IPS-15b (cell line): ENCODE data around the gene ZDHHC17.

Experiments used
- H3K27me3 ChIP-seq: one replicate; pipeline ENCODE4 v1.6.1; 2013; ENCODE audit warnings: low read length; ENCODE audit not compliant: control insufficient read depth, insufficient read depth
- H3K36me3 ChIP-seq: one replicate; pipeline ENCODE4 v1.6.1; 2013; ENCODE audit warnings: low read length; ENCODE audit not compliant: control insufficient read depth, insufficient read depth
- H3K4me1 ChIP-seq: one replicate; pipeline ENCODE4 v1.6.1; 2013; ENCODE audit warnings: mild to moderate bottlenecking, low read length; ENCODE audit not compliant: control insufficient read depth, insufficient read depth
- H3K4me3 ChIP-seq: one replicate; pipeline ENCODE4 v1.5.1; 2013; ENCODE audit warnings: low read depth, low read length
- H3K9ac ChIP-seq: one replicate; pipeline ENCODE4 v1.6.1; 2013; ENCODE audit warnings: low read depth, mild to moderate bottlenecking, low read length
- H3K9me3 ChIP-seq: one replicate; pipeline ENCODE4 v1.6.1; 2013; ENCODE audit warnings: mild to moderate bottlenecking, low read length; ENCODE audit not compliant: control insufficient read depth, insufficient read depth

ZDHHC17 gene

DNA sequence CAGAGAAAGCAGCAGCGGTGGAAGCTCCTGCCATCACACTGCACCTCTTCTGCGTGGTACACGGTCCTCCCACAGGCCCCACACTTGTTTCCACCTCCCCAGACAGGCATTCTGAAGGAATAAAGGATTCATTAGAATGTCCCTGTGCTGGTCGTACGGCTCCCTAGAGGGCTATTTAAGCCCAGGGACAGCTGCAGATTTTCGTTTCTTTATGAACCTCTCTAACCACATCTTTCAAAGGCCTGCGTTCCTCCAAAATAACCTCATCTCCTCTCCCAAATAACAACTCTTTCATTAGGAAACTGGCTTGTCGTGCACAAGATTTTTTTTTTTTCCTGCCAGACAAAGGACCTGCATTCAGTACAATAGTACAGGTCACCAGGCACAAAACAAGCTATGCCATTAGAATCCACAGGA lies 102.2 kb downstream of the ZDHHC17 start:
- Histone ChIP-seq H3K9ac (no peak overlapping the region), H3K9me3 (no peaks in the 10 kb centered on the region), H3K4me3 (no peak overlapping the region), H3K4me1 (peaks cover 6% of the 10 kb centered on the region), H3K36me3 (peaks cover 4% of the 10 kb centered on the region), H3K27me3 (no peaks in the 10 kb centered on the region)

GRCh38 chr12:76866726-76867125 lies 102.8 kb downstream of the ZDHHC17 start:
- Histone ChIP-seq H3K27me3 (no peaks in the 10 kb centered on the region), H3K9me3 (no peaks in the 10 kb centered on the region), H3K36me3 (peaks cover 4% of the 10 kb centered on the region), H3K9ac (no peak overlapping the region), H3K4me3 (no peak overlapping the region), H3K4me1 (peaks cover 6% of the 10 kb centered on the region)

GRCh38 chr12:76871082-76871481 lies 107.2 kb downstream of the ZDHHC17 start:
- Histone ChIP-seq H3K4me3 (no peak overlapping the region), H3K27me3 (no peaks in the 10 kb centered on the region), H3K9ac (no peak overlapping the region), H3K9me3 (no peaks in the 10 kb centered on the region), H3K4me1 (peaks cover 23% of the 10 kb centered on the region), H3K36me3 (no peaks in the 10 kb centered on the region)

- Histone ChIP-seq H3K9me3 (no peaks in the 10 kb centered on the region), H3K9ac (no peak overlapping the region), H3K4me3 (no peak overlapping the region), H3K4me1 (peaks cover 22% of the 10 kb centered on the region), H3K27me3 (no peaks in the 10 kb centered on the region), H3K36me3 (no peaks in the 10 kb centered on the region)
Measured at GRCh38 chr12:76871742-76872141, 107.8 kb downstream of the ZDHHC17 start.

DNA sequence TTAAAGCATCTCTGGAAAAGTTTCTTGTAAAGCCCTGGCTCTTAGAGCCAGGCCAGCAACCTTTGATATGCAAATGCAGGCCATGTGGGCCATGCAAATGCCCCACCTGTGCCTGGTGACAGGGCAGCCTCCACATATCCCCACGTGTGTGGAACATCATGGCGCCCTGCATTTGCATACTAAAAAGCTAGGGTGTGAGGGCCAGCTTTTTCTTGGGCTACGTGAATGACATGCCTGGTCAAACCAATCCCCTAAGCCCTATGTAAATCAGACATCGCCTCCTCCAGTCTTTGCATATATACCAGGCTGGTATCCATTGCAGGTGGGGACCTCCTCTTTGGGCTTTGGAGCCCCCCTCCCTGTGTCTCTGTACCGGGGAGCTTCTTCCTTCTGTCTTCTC lies 108.5 kb downstream of the ZDHHC17 start:
- peak overlapping the region; percentile 33 for H3K4me3 ChIP-seq
- no peak overlapping the region for H3K9ac ChIP-seq
- H3K4me1 ChIP-seq, result peaks cover 29% of the 10 kb centered on the region
- H3K27me3 ChIP-seq, result no peaks in the 10 kb centered on the region
- no peaks in the 10 kb centered on the region for H3K9me3 ChIP-seq
- H3K36me3 ChIP-seq, result no peaks in the 10 kb centered on the region

- Histone ChIP-seq H3K27me3 (no peaks in the 10 kb centered on the region), H3K36me3 (no peaks in the 10 kb centered on the region), H3K9ac (no peak overlapping the region), H3K4me3 (no peak overlapping the region), H3K4me1 (peaks cover 31% of the 10 kb centered on the region), H3K9me3 (no peaks in the 10 kb centered on the region)
Measured at GRCh38 chr12:76874027-76874426, 110.1 kb downstream of the ZDHHC17 start.

GRCh38 chr12:76874491-76875190 lies 110.7 kb downstream of the ZDHHC17 start:
- Histone ChIP-seq H3K4me3 (no peak overlapping the region), H3K4me1 (peaks cover 32% of the 10 kb centered on the region), H3K36me3 (no peaks in the 10 kb centered on the region), H3K9me3 (no peaks in the 10 kb centered on the region), H3K9ac (no peak overlapping the region), H3K27me3 (no peaks in the 10 kb centered on the region)

DNA sequence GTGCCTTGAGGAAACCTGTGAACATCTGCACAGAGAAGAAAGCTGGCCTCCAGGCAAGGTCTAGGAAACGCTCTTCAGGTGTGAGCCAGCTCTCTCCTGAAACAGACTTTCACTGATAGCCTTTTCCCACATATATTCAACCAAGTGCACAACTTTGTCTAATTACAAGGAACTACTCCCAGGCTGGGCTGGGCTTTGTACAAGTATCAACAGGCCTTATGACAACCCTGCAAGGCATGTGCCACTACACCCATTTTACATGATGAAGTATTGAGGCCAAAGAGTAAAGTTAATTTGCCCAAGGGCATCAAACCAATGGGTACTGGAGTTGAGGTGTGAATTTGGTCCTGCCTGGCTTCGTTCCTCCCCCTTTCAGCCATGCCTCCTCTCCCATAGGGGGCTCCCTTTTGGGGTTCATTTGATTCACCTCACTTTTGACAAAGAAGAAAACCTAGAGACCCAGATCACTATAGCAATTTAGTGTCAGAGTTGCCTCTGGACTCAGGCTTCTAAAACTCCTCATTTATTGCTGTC lies 112.8 kb downstream of the ZDHHC17 start:
- Histone ChIP-seq H3K27me3 (peaks cover 7% of the 10 kb centered on the region), H3K4me1 (peaks cover 32% of the 10 kb centered on the region), H3K9me3 (no peaks in the 10 kb centered on the region), H3K9ac (no peak overlapping the region), H3K4me3 (peak overlapping the region; percentile 91), H3K36me3 (no peaks in the 10 kb centered on the region)

DNA sequence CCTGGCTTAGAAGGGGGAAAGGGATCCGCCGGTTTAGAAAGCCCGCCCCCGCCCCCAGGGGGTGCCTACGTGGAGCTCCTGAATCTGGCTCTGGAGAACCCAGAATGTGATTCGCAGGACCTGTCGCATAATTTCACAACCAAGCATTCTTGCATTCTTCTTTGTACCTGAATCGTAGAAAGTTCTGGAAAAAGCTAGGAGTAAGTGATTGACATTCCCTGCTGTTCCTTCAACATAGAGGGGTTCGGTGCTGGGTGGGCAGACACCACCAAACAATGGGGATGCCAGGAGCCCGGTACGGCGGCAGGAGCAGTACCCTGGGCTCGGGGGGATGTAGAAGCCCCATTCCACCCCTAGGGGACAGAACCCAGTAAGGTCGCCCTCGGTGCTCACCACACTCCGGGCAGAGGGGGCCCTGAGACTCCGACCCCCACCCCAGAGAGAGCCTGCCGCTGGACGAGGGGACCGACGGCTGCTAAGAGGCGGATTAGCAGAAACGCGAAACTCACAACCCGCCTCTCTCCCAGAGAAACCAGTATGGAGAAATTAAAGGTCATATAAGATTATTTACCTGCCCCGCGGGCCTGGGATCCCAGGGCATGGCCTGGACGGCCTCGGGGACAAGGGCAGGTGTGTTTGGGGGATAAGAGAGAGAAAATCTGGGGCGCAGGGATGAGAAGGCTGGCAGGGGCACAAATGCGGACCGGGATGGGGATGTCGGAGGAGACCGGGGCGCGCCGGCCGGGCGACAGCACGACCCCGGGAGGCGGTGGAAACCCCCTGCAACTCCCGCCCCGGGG lies 114.4 kb downstream of the ZDHHC17 start:
- Histone ChIP-seq H3K9me3 (no peaks in the 10 kb centered on the region), H3K9ac (peak overlapping the region; percentile 80), H3K4me1 (peaks cover 23% of the 10 kb centered on the region), H3K27me3 (peaks cover 7% of the 10 kb centered on the region), H3K36me3 (no peaks in the 10 kb centered on the region), H3K4me3 (peak overlapping the region; percentile 91)

DNA sequence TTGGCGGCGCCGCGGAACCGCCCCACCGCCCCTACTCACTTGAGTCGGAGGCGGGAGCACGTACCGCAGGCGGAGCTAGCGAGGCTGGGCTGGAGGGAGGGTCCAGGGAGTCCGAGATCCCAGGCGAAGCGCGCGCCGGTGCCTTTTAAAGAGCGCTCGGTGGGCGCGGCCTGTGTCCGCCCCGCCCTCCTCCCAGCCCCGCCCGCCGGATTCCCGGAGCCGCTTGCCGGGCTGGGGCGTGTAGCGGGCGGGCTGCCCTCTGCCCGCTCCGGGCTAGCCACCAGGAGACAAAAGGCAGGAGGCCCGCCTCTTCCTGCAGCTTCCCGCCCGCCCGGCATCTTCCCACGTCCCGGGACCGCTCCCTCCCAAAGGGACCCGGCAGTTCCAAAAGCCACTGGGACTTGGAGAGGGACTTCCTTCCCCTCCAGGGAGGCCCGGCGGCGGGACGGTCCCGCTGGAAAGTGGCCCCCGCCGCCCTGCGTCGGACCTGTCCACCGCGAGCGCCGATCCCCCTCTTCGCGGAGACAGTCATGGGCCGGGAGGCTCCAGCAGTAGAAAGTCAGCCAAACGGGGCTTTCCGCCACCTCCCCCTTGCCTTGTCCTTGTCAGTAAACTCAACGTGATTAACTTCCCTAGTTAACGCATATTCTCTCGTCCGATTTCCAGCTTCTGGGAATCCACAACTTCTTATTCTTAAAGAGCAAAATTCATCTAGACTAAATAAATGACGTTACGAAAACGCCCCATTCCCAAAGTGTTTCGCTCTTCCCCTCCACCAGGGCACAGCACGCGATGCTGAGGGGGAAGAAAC lies 115.2 kb downstream of the ZDHHC17 start, which contains the start of gene CSRP2:
Gene CSRP2, minus strand, starts transcription at position 121 of the 811 bp plus-strand sequence. CDS start 12,759 bp downstream, outside the sequence.
- Histone ChIP-seq H3K27me3 (peaks cover 7% of the 10 kb centered on the region), H3K36me3 (no peaks in the 10 kb centered on the region), H3K9ac (peak within 1 kb of the TSS; percentile 80), H3K9me3 (no peaks in the 10 kb centered on the region), H3K4me3 (peak within 1 kb of the TSS; percentile 91), H3K4me1 (peaks cover 20% of the 10 kb centered on the region)
